ENCODE measurements around the gene TMUB2.

DNA sequence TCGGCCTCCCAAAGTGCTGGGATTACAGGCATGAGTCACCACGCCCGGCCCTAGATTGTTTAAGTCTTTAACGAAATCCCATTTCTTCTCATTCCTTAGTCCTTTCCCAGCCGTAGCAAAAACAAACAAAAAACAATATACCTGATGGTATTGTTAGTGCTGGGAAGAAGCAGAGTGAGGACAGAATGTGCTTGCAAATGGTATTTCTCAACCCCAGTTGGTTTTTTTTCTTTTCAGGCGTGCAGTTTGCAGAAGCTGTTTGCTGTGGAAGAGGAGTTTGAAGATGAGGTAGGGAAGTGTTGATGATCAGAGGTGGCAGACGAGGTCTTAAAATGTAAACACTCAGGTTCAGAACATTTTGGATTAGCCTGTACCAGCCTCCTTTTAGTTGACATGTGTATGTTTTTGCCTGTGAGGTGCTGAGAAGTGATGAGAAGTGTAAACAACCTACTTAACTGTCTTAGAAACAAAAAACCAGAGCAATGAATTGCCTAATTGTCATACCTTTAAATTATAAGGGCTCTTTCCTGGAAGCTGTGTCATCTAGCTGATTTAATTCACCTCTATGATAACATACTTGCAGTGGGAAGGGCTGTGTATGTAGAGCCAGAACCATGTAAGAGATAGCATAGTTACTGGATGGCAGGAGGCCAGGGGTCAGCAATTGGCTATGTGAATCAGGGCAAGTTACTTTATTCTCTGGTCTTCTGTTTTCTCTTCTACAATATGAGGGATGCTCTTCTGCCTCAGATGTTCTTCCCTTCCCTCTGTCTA is 41.6 kb upstream of the TMUB2 start:
- TF ChIP-seq, protein P1, sequence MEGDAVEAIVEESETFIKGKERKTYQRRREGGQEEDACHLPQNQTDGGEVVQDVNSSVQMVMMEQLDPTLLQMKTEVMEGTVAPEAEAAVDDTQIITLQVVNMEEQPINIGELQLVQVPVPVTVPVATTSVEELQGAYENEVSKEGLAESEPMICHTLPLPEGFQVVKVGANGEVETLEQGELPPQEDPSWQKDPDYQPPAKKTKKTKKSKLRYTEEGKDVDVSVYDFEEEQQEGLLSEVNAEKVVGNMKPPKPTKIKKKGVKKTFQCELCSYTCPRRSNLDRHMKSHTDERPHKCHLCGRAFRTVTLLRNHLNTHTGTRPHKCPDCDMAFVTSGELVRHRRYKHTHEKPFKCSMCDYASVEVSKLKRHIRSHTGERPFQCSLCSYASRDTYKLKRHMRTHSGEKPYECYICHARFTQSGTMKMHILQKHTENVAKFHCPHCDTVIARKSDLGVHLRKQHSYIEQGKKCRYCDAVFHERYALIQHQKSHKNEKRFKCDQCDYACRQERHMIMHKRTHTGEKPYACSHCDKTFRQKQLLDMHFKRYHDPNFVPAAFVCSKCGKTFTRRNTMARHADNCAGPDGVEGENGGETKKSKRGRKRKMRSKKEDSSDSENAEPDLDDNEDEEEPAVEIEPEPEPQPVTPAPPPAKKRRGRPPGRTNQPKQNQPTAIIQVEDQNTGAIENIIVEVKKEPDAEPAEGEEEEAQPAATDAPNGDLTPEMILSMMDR (IDR thresholded peaks at IDR 0.05; ENCODE audit: insufficient read depth, low read length, poor library complexity, severe bottlenecking), result no peak
- no peak for TF ChIP-seq EZH2phosphoT487 (conservative IDR thresholded peaks at IDR 0.05; ENCODE audit: low read length)

Measured in SU-DHL-6 (cell line).